CD14-positive monocyte (primary cell): ENCODE results near the gene BATF3. TPM values are rescaled to one million over a fixed set of nuclear protein-coding genes. Genes with fewer than 3 reads are reported as not detected.

Source experiments
- DNase-seq, 3 donors: peaks; one replicate each; pipeline ENCODE4 v3.0.0-alpha.2; 2011 to 2022
- H2AFZ ChIP-seq: 2 replicates; pipeline ENCODE4 v1.6.0; 2012; ENCODE audit warnings: mild to moderate bottlenecking, low read depth, low read length, inconsistent platforms; ENCODE audit not compliant: insufficient read depth, poor library complexity, severe bottlenecking
- H3K27ac ChIP-seq, 2 donors: 1 replicate in 1 of 2; 2 replicates in 1 of 2; pipeline ENCODE4 v1.5.1; 2012 to 2013; ENCODE audit warnings: low read length in 2 of 2, control low read depth in 1 of 2, inconsistent platforms in 1 of 2, low read depth in 1 of 2, mild to moderate bottlenecking in 1 of 2
- H3K27me3 ChIP-seq, 2 donors: one replicate each; pipeline versions ENCODE4 v1.6.0 to v1.6.1; 2011 to 2013; ENCODE audit warnings: low read length in 2 of 2; ENCODE audit not compliant: control insufficient read depth in 2 of 2, insufficient read depth in 2 of 2
- H3K36me3 ChIP-seq, 2 donors: replicated peaks in 1 of 2; 1 replicate in 1 of 2; 2 replicates in 1 of 2; pipeline versions ENCODE4 v1.5.1 to v1.6.1; 2012 to 2013; ENCODE audit warnings: low read length in 2 of 2, control low read depth in 1 of 2, inconsistent platforms in 1 of 2, mild to moderate bottlenecking in 1 of 2; ENCODE audit not compliant: insufficient read depth in 2 of 2, control insufficient read depth in 1 of 2
- H3K4me1 ChIP-seq, 2 donors: 1 replicate in 1 of 2; 2 replicates in 1 of 2; pipeline versions ENCODE4 v1.5.1 to v1.6.1; 2012 to 2013; ENCODE audit warnings: low read length in 2 of 2, control low read depth in 1 of 2, inconsistent platforms in 1 of 2, mild to moderate bottlenecking in 1 of 2, moderate library complexity in 1 of 2; ENCODE audit not compliant: insufficient read depth in 2 of 2, control insufficient read depth in 1 of 2
- H3K4me2 ChIP-seq: replicated peaks from 2 replicates; pipeline ENCODE3; 2012; ENCODE audit warnings: low read length, moderate library complexity, mild to moderate bottlenecking; ENCODE audit not compliant: poor library complexity, severe bottlenecking; ENCODE audit errors: extremely low read depth
- H3K4me3 ChIP-seq, 3 experiments: fragments of 200-600 bp in 1 of 3; sonication (generic) in 1 of 3; replicated peaks in 1 of 3; 1 replicate in 2 of 3; 2 replicates in 1 of 3; pipeline ENCODE4 v1.5.1; 2011 to 2013; ENCODE audit warnings: low read length in 3 of 3, mild to moderate bottlenecking in 3 of 3, control low read depth in 2 of 3, low read depth in 2 of 3, inconsistent platforms in 1 of 3, moderate library complexity in 1 of 3
- H3K79me2 ChIP-seq: 2 replicates; pipeline ENCODE4 v1.6.0; 2012; ENCODE audit warnings: mild to moderate bottlenecking, control low read depth, inconsistent platforms, low read length, moderate library complexity; ENCODE audit not compliant: insufficient read depth
- H3K9ac ChIP-seq: 2 replicates; pipeline ENCODE4 v1.6.0; 2017; ENCODE audit warnings: low read length, mild to moderate bottlenecking; ENCODE audit not compliant: insufficient read depth, poor library complexity, severe bottlenecking
- H3K9me3 ChIP-seq, 2 donors: replicated peaks in 1 of 2; 1 replicate in 1 of 2; 2 replicates in 1 of 2; pipeline versions ENCODE4 v1.5.1 to v1.6.1; 2012 to 2013; ENCODE audit warnings: low read length in 2 of 2, control low read depth in 1 of 2; ENCODE audit not compliant: control insufficient read depth in 1 of 2, insufficient read depth in 1 of 2
- H4K20me1 ChIP-seq: 2 replicates; pipeline ENCODE4 v1.6.0; 2012; ENCODE audit warnings: mild to moderate bottlenecking, low read length, control low read depth, moderate library complexity; ENCODE audit not compliant: insufficient read depth
- H3K27ac Mint-ChIP-seq, 7 donors: one replicate each; pipeline ENCODE4 v1.8.0; 2020; ENCODE audit warnings: mild to moderate bottlenecking in 7 of 7, mixed read lengths in 7 of 7, moderate library complexity in 6 of 7, inconsistent platforms in 2 of 7
- H3K27me3 Mint-ChIP-seq, 3 donors: one replicate each; pipeline ENCODE4 v1.8.0; 2021 to 2022; ENCODE audit warnings: low read depth in 3 of 3, mild to moderate bottlenecking in 3 of 3, mixed read lengths in 3 of 3, moderate library complexity in 3 of 3, inconsistent platforms in 1 of 3
- H3K36me3 Mint-ChIP-seq, 2 donors: one replicate each; pipeline ENCODE4 v1.8.0; 2020; ENCODE audit warnings: mixed read lengths in 2 of 2, inconsistent platforms in 1 of 2, mild to moderate bottlenecking in 1 of 2
- H3K4me1 Mint-ChIP-seq: one replicate; pipeline ENCODE4 v1.8.0; 2020; ENCODE audit warnings: mild to moderate bottlenecking, mixed read lengths
- H3K4me3 Mint-ChIP-seq, 2 donors: one replicate each; pipeline ENCODE4 v1.8.0; 2020; ENCODE audit warnings: mild to moderate bottlenecking in 2 of 2, mixed read lengths in 2 of 2, moderate library complexity in 1 of 2
- H3K9me3 Mint-ChIP-seq, 7 donors: one replicate each; pipeline ENCODE4 v1.8.0; 2020 to 2022; ENCODE audit warnings: mixed read lengths in 7 of 7, mild to moderate bottlenecking in 6 of 7, moderate library complexity in 6 of 7, inconsistent platforms in 2 of 7
- WGBS: methylation state at CpG from one replicate; pipeline ENCODE4 v1.1.5; 2013; ENCODE audit warnings: missing lambda C conversion rate; ENCODE audit not compliant: insufficient coverage; 5-methylcytosine and 5-hydroxymethylcytosine counted together
- intact Hi-C, 2 donors: fragments of 100-400 bp; cut with micrococcal nuclease; formaldehyde crosslinking; loops; one replicate each; pipeline versions ENCODE4 v1.15.0 to v1.15.1; 2023
- polyA plus RNA-seq, 3 donors: library from polyadenylated mRNA; depleted of rRNA in 1 of 3; unstranded in 2 of 3; stranded (reverse) in 1 of 3; fragments of 300-500 nt in 2 of 3; fragments of >200 nt in 1 of 3; fragmentation: Illumina TruSeq in 2 of 3; gene quantifications; 1 replicate in 2 of 3; 2 replicates in 1 of 3; pipeline ENCODE4 v1.2.3, GENCODE V29; 2012 to 2021
- TF ChIP-seq, protein P1 (sequence below): fragments of 200-600 bp; IDR thresholded peaks from one replicate; pipeline ENCODE4 v1.8.0; 2022; ENCODE audit warnings: antibody characterized with exemption, mild to moderate bottlenecking

The BATF3 gene
- polyA plus RNA-seq, 3 donors = 9.3 to 34.7 (median 15.1) TPM

DNA sequence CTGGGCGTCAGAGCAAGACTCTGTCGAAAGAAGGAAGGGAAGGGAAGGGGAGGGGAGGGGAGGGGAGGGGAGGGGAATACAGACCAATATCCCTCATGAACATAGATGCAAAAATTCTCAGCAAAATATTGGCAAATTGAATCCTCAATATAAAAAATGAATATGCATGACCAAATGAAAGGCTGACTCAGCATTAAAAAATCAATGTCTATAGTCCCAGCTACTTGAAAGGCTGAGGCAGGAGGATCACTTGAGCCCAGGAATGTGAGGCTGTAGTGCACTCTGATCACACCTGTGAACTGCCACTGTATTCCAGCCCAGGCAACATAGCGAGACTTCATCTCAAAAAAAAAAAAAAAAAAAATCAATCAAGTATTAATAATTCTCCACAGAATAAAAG is 24.0 kb downstream of the BATF3 start:
- no peak for DNase-seq
- Mint-ChIP-seq H3K27ac (no peak overlapping the region), H3K36me3 (no peaks in the 10 kb centered on the region), H3K4me1 (peaks cover 51% of the 10 kb centered on the region), H3K9me3 (peaks cover 0 to 2% (median 0%) of the 10 kb centered on the region in 7 donors), H3K27me3 (peaks cover 0 to 3% (median 1%) of the 10 kb centered on the region in 3 donors), H3K4me3 (no peak overlapping the region)
- TF ChIP-seq, protein P1, sequence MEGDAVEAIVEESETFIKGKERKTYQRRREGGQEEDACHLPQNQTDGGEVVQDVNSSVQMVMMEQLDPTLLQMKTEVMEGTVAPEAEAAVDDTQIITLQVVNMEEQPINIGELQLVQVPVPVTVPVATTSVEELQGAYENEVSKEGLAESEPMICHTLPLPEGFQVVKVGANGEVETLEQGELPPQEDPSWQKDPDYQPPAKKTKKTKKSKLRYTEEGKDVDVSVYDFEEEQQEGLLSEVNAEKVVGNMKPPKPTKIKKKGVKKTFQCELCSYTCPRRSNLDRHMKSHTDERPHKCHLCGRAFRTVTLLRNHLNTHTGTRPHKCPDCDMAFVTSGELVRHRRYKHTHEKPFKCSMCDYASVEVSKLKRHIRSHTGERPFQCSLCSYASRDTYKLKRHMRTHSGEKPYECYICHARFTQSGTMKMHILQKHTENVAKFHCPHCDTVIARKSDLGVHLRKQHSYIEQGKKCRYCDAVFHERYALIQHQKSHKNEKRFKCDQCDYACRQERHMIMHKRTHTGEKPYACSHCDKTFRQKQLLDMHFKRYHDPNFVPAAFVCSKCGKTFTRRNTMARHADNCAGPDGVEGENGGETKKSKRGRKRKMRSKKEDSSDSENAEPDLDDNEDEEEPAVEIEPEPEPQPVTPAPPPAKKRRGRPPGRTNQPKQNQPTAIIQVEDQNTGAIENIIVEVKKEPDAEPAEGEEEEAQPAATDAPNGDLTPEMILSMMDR = no peak
- Histone ChIP-seq H3K4me1 (peaks cover 43 to 59% of the 10 kb centered on the region in 2 donors), H4K20me1 (no peaks in the 10 kb centered on the region), H2AFZ (no peak overlapping the region), H3K27ac (no peak overlapping the region), H3K9me3 (no peaks in the 10 kb centered on the region), H3K36me3 (no peaks in the 10 kb centered on the region), H3K4me3 (no peak overlapping the region), H3K4me2 (no peak overlapping the region), H3K27me3 (no peaks in the 10 kb centered on the region), H3K79me2 (no peaks in the 10 kb centered on the region), H3K9ac (no peak overlapping the region)
- intact Hi-C loops = no loop called here
- 100% methylated on average over 1 of the region's 3 CpGs for WGBS

DNA sequence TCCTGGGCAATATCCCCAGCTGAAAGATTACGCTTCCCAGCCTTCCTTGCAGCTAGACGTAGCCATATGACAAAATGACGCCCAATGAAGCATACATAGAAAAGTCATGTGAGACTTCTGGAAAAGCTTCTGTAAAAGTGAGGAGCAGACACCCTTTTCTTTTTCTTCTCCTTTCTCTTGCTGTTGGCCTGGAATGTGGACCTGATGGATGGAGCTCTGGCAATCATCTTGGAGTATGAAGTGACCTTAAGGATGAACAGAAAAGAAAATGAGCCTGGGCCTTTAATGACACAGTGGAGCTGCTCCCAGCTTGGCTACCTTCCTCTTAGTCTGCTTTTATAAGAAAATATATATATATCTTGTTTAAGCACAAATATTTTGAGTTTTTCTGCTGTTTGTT is 24.8 kb downstream of the BATF3 start:
- DNase-seq = no peak
- no peaks in the 10 kb centered on the region for H3K79me2 ChIP-seq
- no peak overlapping the region for H3K27ac Mint-ChIP-seq
- H3K4me3 Mint-ChIP-seq = no peak overlapping the region
- no peak overlapping the region for H3K27ac ChIP-seq
- no peaks in the 10 kb centered on the region for H4K20me1 ChIP-seq
- H3K27me3 Mint-ChIP-seq = peaks cover 0 to 3% (median 1%) of the 10 kb centered on the region in 3 donors
- H2AFZ ChIP-seq = no peak overlapping the region
- TF ChIP-seq, protein P1 = no peak
- H3K4me3 ChIP-seq = no peak overlapping the region
- H3K36me3 ChIP-seq = no peaks in the 10 kb centered on the region
- peaks cover 47 to 64% of the 10 kb centered on the region in 2 donors for H3K4me1 ChIP-seq
- H3K9me3 Mint-ChIP-seq = peaks cover 0 to 2% (median 0%) of the 10 kb centered on the region in 7 donors
- no peak overlapping the region for H3K9ac ChIP-seq
- H3K9me3 ChIP-seq = no peaks in the 10 kb centered on the region
- intact Hi-C loops = loop anchor here in 1 of 2 donors (5.0 kb wide), 1 partner anchor 77 kb away; no protein-coding TSS in a partner anchor
- H3K36me3 Mint-ChIP-seq = no peaks in the 10 kb centered on the region
- 100% methylated on average over 1 of the region's 3 CpGs for WGBS
- H3K4me1 Mint-ChIP-seq = peaks cover 54% of the 10 kb centered on the region
- no peak overlapping the region for H3K4me2 ChIP-seq
- H3K27me3 ChIP-seq = no peaks in the 10 kb centered on the region
